ENCODE results near the gene SCMH1.

SCMH1 gene

DNA sequence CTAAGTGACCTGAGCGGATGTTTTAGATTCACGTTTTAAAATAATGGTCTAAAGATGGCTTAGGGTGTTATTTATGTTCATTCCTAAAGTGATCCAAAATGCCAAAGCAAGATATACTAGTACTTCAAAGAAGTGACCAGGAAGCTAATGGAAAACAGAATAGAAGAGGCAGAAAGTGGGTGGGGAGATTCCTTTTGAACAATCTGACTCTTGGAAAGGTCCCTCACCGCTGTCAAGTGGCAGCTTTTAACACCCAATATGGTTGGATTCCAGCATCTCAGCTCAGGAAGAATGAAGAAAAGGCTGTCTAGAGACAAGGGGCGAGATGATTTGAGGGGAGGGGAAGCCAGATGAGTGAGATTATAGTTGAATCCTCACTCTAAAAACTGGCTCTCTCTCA is 90.3 kb downstream of the SCMH1 start:
- no peak overlapping the region for H2AFZ ChIP-seq (ENCODE audit: low read depth, low read length)
- no peaks in the 10 kb centered on the region for H3K9me3 ChIP-seq (ENCODE audit: insufficient read depth, low read length)
- H4K20me1 ChIP-seq (ENCODE audit: insufficient read depth, low read length): no peaks in the 10 kb centered on the region
- H3K4me1 ChIP-seq (ENCODE audit: low read length): no peaks in the 10 kb centered on the region
- H3K79me2 ChIP-seq (ENCODE audit: low read length): no peaks in the 10 kb centered on the region
- H3K9ac ChIP-seq (ENCODE audit: low read length): no peak overlapping the region
- H3K27me3 ChIP-seq (ENCODE audit: low read depth, low read length): no peaks in the 10 kb centered on the region
- peaks cover 6% of the 10 kb centered on the region for H3K36me3 ChIP-seq (replicated peaks; ENCODE audit: low read depth, low read length)
- H3K27ac ChIP-seq (ENCODE audit: low read length): no peak overlapping the region
- no peak overlapping the region for H3K4me2 ChIP-seq (ENCODE audit: low read length)
- TF ChIP-seq, protein P1, sequence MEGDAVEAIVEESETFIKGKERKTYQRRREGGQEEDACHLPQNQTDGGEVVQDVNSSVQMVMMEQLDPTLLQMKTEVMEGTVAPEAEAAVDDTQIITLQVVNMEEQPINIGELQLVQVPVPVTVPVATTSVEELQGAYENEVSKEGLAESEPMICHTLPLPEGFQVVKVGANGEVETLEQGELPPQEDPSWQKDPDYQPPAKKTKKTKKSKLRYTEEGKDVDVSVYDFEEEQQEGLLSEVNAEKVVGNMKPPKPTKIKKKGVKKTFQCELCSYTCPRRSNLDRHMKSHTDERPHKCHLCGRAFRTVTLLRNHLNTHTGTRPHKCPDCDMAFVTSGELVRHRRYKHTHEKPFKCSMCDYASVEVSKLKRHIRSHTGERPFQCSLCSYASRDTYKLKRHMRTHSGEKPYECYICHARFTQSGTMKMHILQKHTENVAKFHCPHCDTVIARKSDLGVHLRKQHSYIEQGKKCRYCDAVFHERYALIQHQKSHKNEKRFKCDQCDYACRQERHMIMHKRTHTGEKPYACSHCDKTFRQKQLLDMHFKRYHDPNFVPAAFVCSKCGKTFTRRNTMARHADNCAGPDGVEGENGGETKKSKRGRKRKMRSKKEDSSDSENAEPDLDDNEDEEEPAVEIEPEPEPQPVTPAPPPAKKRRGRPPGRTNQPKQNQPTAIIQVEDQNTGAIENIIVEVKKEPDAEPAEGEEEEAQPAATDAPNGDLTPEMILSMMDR (IDR thresholded peaks at IDR 0.05; ENCODE audit: low read depth, low read length): no peak
- no peak for TF ChIP-seq EZH2phosphoT487 (IDR thresholded peaks at IDR 0.05; ENCODE audit: low read depth)
- no peak overlapping the region for H3K4me3 ChIP-seq (ENCODE audit: low read length)

DNA sequence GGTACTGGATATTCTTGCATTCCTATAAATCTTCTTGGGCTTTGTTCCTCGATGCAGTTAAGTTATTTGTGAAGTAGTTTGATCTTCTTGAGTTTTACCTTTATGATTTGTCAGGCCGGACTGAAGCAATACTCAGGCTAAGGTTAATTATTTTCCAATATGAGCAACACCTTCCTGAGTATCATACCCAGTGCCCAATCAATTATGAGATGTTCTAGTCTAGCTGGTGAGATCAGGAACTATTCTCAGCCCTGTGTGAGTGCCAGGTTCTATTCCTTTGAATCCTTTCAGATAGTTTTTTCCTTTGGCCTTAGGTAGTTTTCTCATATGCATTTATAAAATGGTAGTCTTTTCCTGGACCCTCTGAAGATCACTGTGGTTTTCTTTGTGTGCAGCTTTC is 92.5 kb downstream of the SCMH1 start:
- Histone ChIP-seq H3K4me2 (ENCODE audit: low read length) (no peak overlapping the region), H3K79me2 (ENCODE audit: low read length) (no peaks in the 10 kb centered on the region), H3K4me3 (ENCODE audit: low read length) (no peak overlapping the region), H3K27me3 (ENCODE audit: low read depth, low read length) (no peaks in the 10 kb centered on the region), H2AFZ (ENCODE audit: low read depth, low read length) (no peak overlapping the region), H3K9me3 (ENCODE audit: insufficient read depth, low read length) (no peaks in the 10 kb centered on the region), H4K20me1 (ENCODE audit: insufficient read depth, low read length) (no peaks in the 10 kb centered on the region), H3K27ac (ENCODE audit: low read length) (no peak overlapping the region), H3K9ac (ENCODE audit: low read length) (no peak overlapping the region), H3K36me3 (replicated peaks; ENCODE audit: low read depth, low read length) (peaks cover 9% of the 10 kb centered on the region), H3K4me1 (ENCODE audit: low read length) (no peaks in the 10 kb centered on the region)
- TF ChIP-seq, protein P1 (IDR thresholded peaks at IDR 0.05; ENCODE audit: low read depth, low read length): no peak
- no peak for TF ChIP-seq EZH2phosphoT487 (IDR thresholded peaks at IDR 0.05; ENCODE audit: low read depth)

DNA sequence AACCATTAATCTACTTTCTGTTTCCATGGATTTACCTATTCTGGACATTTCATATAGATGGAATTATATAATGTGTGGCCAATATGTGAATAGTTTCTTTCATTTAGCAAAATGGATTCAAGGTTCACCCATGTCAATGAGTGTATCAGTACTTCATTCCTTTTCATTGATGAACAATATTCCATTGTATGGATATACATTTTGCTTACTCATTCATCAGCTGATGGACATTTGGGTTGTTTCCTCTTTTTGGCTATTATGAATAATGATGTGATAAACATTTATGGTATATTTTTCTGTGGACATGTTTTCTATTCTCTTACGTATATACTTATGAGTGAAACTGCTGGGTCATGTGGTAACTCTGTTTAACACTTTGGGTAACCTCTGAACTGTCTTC is 97.8 kb downstream of the SCMH1 start:
- no peak overlapping the region for H3K4me2 ChIP-seq (ENCODE audit: low read length)
- H3K9me3 ChIP-seq (ENCODE audit: insufficient read depth, low read length): no peaks in the 10 kb centered on the region
- no peak overlapping the region for H3K4me3 ChIP-seq (ENCODE audit: low read length)
- no peak overlapping the region for H3K9ac ChIP-seq (ENCODE audit: low read length)
- H2AFZ ChIP-seq (ENCODE audit: low read depth, low read length): no peak overlapping the region
- no peaks in the 10 kb centered on the region for H3K79me2 ChIP-seq (ENCODE audit: low read length)
- TF ChIP-seq, protein P1 (IDR thresholded peaks at IDR 0.05; ENCODE audit: low read depth, low read length): no peak
- no peak for TF ChIP-seq EZH2phosphoT487 (IDR thresholded peaks at IDR 0.05; ENCODE audit: low read depth)
- peaks cover 28% of the 10 kb centered on the region for H3K36me3 ChIP-seq (replicated peaks; ENCODE audit: low read depth, low read length)
- H3K4me1 ChIP-seq (ENCODE audit: low read length): no peaks in the 10 kb centered on the region
- no peaks in the 10 kb centered on the region for H4K20me1 ChIP-seq (ENCODE audit: insufficient read depth, low read length)
- no peaks in the 10 kb centered on the region for H3K27me3 ChIP-seq (ENCODE audit: low read depth, low read length)
- H3K27ac ChIP-seq (ENCODE audit: low read length): no peak overlapping the region

DNA sequence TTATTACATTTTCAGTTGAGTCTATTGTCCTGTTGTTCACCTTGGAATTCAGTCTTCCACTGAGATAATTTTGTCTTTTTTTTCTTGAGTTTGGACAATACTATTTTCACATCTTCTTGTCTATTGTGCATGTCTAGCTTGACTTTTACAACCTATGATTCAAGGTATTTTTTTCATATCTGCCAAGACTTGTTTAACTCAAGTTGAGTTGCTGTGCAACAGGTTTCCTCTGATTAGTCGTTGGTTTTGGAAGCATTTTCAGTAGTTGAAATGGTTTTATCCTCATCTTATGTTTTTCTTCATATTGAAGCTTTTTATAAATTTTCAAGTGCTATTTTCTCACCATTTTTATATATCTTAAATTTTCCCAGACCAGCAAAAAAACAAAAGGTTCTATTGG is 103.6 kb downstream of the SCMH1 start:
- Histone ChIP-seq H3K27me3 (ENCODE audit: low read depth, low read length) (no peaks in the 10 kb centered on the region), H4K20me1 (ENCODE audit: insufficient read depth, low read length) (no peaks in the 10 kb centered on the region), H3K9ac (ENCODE audit: low read length) (no peak overlapping the region), H3K9me3 (ENCODE audit: insufficient read depth, low read length) (no peaks in the 10 kb centered on the region), H3K4me3 (ENCODE audit: low read length) (no peak overlapping the region), H3K36me3 (replicated peaks; ENCODE audit: low read depth, low read length) (peaks cover 41% of the 10 kb centered on the region), H3K27ac (ENCODE audit: low read length) (no peak overlapping the region), H3K4me1 (ENCODE audit: low read length) (peaks cover 5% of the 10 kb centered on the region), H2AFZ (ENCODE audit: low read depth, low read length) (no peak overlapping the region), H3K4me2 (ENCODE audit: low read length) (no peak overlapping the region), H3K79me2 (ENCODE audit: low read length) (no peaks in the 10 kb centered on the region)
- TF ChIP-seq, protein P1 (IDR thresholded peaks at IDR 0.05; ENCODE audit: low read depth, low read length): no peak
- no peak for TF ChIP-seq EZH2phosphoT487 (IDR thresholded peaks at IDR 0.05; ENCODE audit: low read depth)

All from OCI-LY3 (cell line).